ENCODE results near the gene ARHGAP15.

GRCh38 chr2:143702931-143703330 lies 573.7 kb downstream of the ARHGAP15 start:
- no peak for TF ChIP-seq CTCF (IDR thresholded peaks at IDR 0.05)
- TF ChIP-seq POLR2A (IDR thresholded peaks at IDR 0.05) = no peak

All from adrenal gland (tissue), 5 donors.